ENCODE data around the gene WDR93.

The WDR93 gene

GRCh38 chr15:89672221-89673164, 18.1 kb upstream of the WDR93 start:
- DNase-seq (ENCODE audit: low read depth in 2 of 2), result peak; percentile 48 to 77
- TF ChIP-seq CTCF (IDR thresholded peaks at IDR 0.05; ENCODE audit: low read depth, low read length), result no peak
- H3K4me3 ChIP-seq (replicated peaks in 1 of 2; ENCODE audit: low read depth in 2 of 2, low read length in 2 of 2), result no peak overlapping the region

DNA sequence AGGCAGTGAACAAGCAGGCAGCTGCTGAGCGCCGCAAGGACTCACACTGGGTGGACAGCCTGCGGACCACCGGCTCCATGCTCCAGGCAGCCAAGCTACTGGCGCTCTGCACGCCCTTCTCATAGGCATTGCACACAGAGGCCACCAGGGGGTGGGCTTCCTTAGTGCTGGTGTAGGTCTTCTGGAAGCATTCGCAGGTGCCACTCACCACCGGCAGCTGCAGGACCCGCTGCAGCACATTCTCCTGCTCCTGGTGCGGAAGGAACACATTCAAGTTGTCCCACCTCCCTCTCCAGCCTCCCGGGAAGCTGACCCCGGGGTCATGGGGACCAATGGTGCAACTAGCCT, 17.5 kb upstream of the WDR93 start:
- DNase-seq (ENCODE audit: low read depth in 2 of 2), result peak; percentile 24 to 36
- H3K4me3 ChIP-seq (replicated peaks in 1 of 2; ENCODE audit: low read depth in 2 of 2, low read length in 2 of 2), result no peak overlapping the region
- TF ChIP-seq CTCF (IDR thresholded peaks at IDR 0.05; ENCODE audit: low read depth, low read length), result peak; percentile 50

DNA sequence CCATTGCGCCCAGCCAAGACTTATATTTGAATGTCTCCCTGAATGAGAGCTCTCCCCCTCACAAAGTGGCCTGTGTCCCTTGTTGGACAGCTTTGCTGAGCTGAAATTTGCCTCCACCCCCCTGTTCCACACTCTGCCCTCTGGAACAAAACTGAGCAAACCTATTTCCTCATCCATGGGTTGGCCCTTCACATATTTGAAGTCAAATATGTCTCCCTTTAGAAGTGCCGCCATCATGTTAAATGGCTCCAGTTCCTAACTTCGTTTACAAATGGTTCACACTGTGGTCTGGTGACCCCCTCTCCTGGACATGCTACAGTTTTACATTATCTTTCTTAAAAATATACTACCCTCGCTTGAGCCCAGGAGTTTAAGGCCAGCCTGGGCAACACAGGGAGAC, 16.1 kb upstream of the WDR93 start:
- no peak for DNase-seq (ENCODE audit: low read depth in 2 of 2)
- no peak overlapping the region for H3K4me3 ChIP-seq (replicated peaks in 1 of 2; ENCODE audit: low read depth in 2 of 2, low read length in 2 of 2)
- TF ChIP-seq CTCF (IDR thresholded peaks at IDR 0.05; ENCODE audit: low read depth, low read length), result no peak

DNA sequence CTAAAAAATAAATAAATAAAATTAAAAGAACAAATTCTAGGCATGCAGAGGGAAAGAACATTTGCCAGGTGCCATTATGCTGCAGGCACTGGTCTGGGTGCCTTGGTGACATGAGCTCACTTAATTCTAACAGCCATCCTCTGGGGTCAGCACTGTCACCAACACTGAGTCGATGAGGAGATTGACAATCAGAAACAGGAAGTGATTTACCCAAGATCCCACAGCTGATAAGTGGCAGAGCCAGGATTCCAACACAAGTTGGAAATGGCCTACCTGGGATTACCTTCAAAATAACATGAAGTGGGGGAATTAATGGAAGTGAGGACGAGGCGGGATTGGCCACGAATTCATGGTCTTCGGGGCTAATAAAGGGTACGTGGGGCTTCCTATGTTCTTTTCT, 15.0 kb upstream of the WDR93 start:
- H3K4me3 ChIP-seq (replicated peaks in 1 of 2; ENCODE audit: low read depth in 2 of 2, low read length in 2 of 2), result no peak overlapping the region
- no peak for DNase-seq (ENCODE audit: low read depth in 2 of 2)
- no peak for TF ChIP-seq CTCF (IDR thresholded peaks at IDR 0.05; ENCODE audit: low read depth, low read length)

DNA sequence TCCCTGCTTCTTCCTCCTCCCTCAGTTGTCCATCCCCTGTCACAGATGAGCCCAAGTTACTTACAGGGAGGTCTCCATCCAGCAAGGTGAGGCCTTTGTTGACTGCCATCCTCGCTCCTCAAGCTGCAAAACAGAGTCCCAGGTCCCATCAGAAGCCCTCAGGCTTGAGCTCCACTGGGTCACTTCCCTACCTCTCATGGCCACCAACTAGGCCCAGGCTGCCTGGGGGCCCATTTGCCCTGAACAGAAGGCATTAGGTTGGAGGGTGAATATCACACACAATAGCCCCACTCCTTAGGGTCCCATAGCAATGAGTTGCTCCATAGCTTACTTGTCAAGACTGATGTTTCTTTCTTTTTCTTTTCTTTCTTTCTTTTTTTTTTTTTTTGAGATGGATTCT, 13.2 kb upstream of the WDR93 start:
- no peak overlapping the region for H3K4me3 ChIP-seq (replicated peaks in 1 of 2; ENCODE audit: low read depth in 2 of 2, low read length in 2 of 2)
- DNase-seq (ENCODE audit: low read depth in 2 of 2), result no peak
- TF ChIP-seq CTCF (IDR thresholded peaks at IDR 0.05; ENCODE audit: low read depth, low read length), result no peak

- DNase-seq (ENCODE audit: low read depth in 2 of 2), result no peak
- no peak within 1 kb of the TSS for H3K4me3 ChIP-seq (replicated peaks in 1 of 2; ENCODE audit: low read depth in 2 of 2, low read length in 2 of 2)
- TF ChIP-seq CTCF (IDR thresholded peaks at IDR 0.05; ENCODE audit: low read depth, low read length), result no peak
Measured at GRCh38 chr15:89679212-89679611, 11.4 kb upstream of the WDR93 start, which contains the start of gene PLIN1. PLIN1 (minus strand) TSS chr15:89679367; CDS start chr15:89677489, 1,878 bp downstream.

Data from cardiac fibroblast (primary cell).